Measurements from ENCODE around the gene CELF1.

Gene CELF1

GRCh38 chr11:47552566-47553405 is at the start of gene CELF1:
CELF1 (minus strand) TSS chr11:47553132; CDS start chr11:47499523, 53,609 bp downstream.
- Histone ChIP-seq H3K4me1 (ENCODE audit: control insufficient read depth in 1 of 2, insufficient read depth in 2 of 2, low read length in 2 of 2) (peaks cover 10 to 18% of the 10 kb centered on the region in 2 donors), H3K4me3 (ENCODE audit: low read depth in 1 of 2, low read length in 2 of 2) (peak within 1 kb of the TSS; percentile 77 to 99), H3K9ac (ENCODE audit: low read depth in 1 of 2, low read length in 2 of 2) (peak within 1 kb of the TSS; percentile 76 to 96), H3K36me3 (ENCODE audit: control insufficient read depth in 1 of 2, insufficient read depth in 2 of 2, low read length in 2 of 2) (no peaks in the 10 kb centered on the region), H3K27me3 (ENCODE audit: control insufficient read depth in 1 of 2, insufficient read depth in 2 of 2, low read length in 2 of 2) (no peaks in the 10 kb centered on the region), H3K9me3 (ENCODE audit: control insufficient read depth in 1 of 2, low read length in 2 of 2) (no peaks in the 10 kb centered on the region), H3K27ac (ENCODE audit: low read depth, low read length) (peak within 1 kb of the TSS; percentile 80)

- Histone ChIP-seq H3K36me3 (ENCODE audit: control insufficient read depth in 1 of 2, insufficient read depth in 2 of 2, low read length in 2 of 2) (no peaks in the 10 kb centered on the region), H3K4me1 (ENCODE audit: control insufficient read depth in 1 of 2, insufficient read depth in 2 of 2, low read length in 2 of 2) (no peaks in the 10 kb centered on the region), H3K27me3 (ENCODE audit: control insufficient read depth in 1 of 2, insufficient read depth in 2 of 2, low read length in 2 of 2) (peaks cover 4 to 11% of the 10 kb centered on the region in 2 donors), H3K27ac (ENCODE audit: low read depth, low read length) (no peak overlapping the region), H3K9me3 (ENCODE audit: control insufficient read depth in 1 of 2, low read length in 2 of 2) (no peaks in the 10 kb centered on the region), H3K4me3 (ENCODE audit: low read depth in 1 of 2, low read length in 2 of 2) (no peak overlapping the region), H3K9ac (ENCODE audit: low read depth in 1 of 2, low read length in 2 of 2) (no peak overlapping the region)
Measured at GRCh38 chr11:47599902-47600301, 47.0 kb upstream of the CELF1 start.

- Histone ChIP-seq H3K27me3 (ENCODE audit: control insufficient read depth in 1 of 2, insufficient read depth in 2 of 2, low read length in 2 of 2) (peaks cover 29 to 42% of the 10 kb centered on the region in 2 donors), H3K27ac (ENCODE audit: low read depth, low read length) (no peak overlapping the region), H3K4me3 (ENCODE audit: low read depth in 1 of 2, low read length in 2 of 2) (no peak overlapping the region), H3K36me3 (ENCODE audit: control insufficient read depth in 1 of 2, insufficient read depth in 2 of 2, low read length in 2 of 2) (no peaks in the 10 kb centered on the region), H3K4me1 (ENCODE audit: control insufficient read depth in 1 of 2, insufficient read depth in 2 of 2, low read length in 2 of 2) (peaks cover 3 to 4% of the 10 kb centered on the region in 2 donors), H3K9ac (ENCODE audit: low read depth in 1 of 2, low read length in 2 of 2) (no peak overlapping the region), H3K9me3 (ENCODE audit: control insufficient read depth in 1 of 2, low read length in 2 of 2) (no peaks in the 10 kb centered on the region)
Measured at GRCh38 chr11:47595967-47596366, 43.0 kb upstream of the CELF1 start.

GRCh38 chr11:47595029-47595428 is 42.1 kb upstream of the CELF1 start:
- H3K9me3 ChIP-seq (ENCODE audit: control insufficient read depth in 1 of 2, low read length in 2 of 2), result no peaks in the 10 kb centered on the region
- no peak overlapping the region for H3K4me3 ChIP-seq (ENCODE audit: low read depth in 1 of 2, low read length in 2 of 2)
- H3K27ac ChIP-seq (ENCODE audit: low read depth, low read length), result no peak overlapping the region
- no peak overlapping the region for H3K9ac ChIP-seq (ENCODE audit: low read depth in 1 of 2, low read length in 2 of 2)
- H3K4me1 ChIP-seq (ENCODE audit: control insufficient read depth in 1 of 2, insufficient read depth in 2 of 2, low read length in 2 of 2), result peaks cover 3 to 4% of the 10 kb centered on the region in 2 donors
- H3K27me3 ChIP-seq (ENCODE audit: control insufficient read depth in 1 of 2, insufficient read depth in 2 of 2, low read length in 2 of 2), result peaks cover 29 to 42% of the 10 kb centered on the region in 2 donors
- H3K36me3 ChIP-seq (ENCODE audit: control insufficient read depth in 1 of 2, insufficient read depth in 2 of 2, low read length in 2 of 2), result no peaks in the 10 kb centered on the region

- H3K27me3 ChIP-seq (ENCODE audit: control insufficient read depth in 1 of 2, insufficient read depth in 2 of 2, low read length in 2 of 2), result peaks cover 29 to 42% of the 10 kb centered on the region in 2 donors
- H3K9me3 ChIP-seq (ENCODE audit: control insufficient read depth in 1 of 2, low read length in 2 of 2), result no peaks in the 10 kb centered on the region
- H3K27ac ChIP-seq (ENCODE audit: low read depth, low read length), result no peak within 1 kb of the TSS
- H3K9ac ChIP-seq (ENCODE audit: low read depth in 1 of 2, low read length in 2 of 2), result no peak within 1 kb of the TSS
- no peaks in the 10 kb centered on the region for H3K36me3 ChIP-seq (ENCODE audit: control insufficient read depth in 1 of 2, insufficient read depth in 2 of 2, low read length in 2 of 2)
- H3K4me1 ChIP-seq (ENCODE audit: control insufficient read depth in 1 of 2, insufficient read depth in 2 of 2, low read length in 2 of 2), result peaks cover 3 to 4% of the 10 kb centered on the region in 2 donors
- H3K4me3 ChIP-seq (ENCODE audit: low read depth in 1 of 2, low read length in 2 of 2), result peak within 1 kb of the TSS; percentile 8 to 40
Measured at GRCh38 chr11:47593934-47594855, 41.3 kb upstream of the CELF1 start, which contains the start of gene C1QTNF4. C1QTNF4 (minus strand) TSS chr11:47594411; CDS start chr11:47590810, 3,601 bp downstream.

GRCh38 chr11:47593492-47593933 is 40.6 kb upstream of the CELF1 start:
- no peak overlapping the region for H3K27ac ChIP-seq (ENCODE audit: low read depth, low read length)
- peaks cover 29 to 42% of the 10 kb centered on the region in 2 donors for H3K27me3 ChIP-seq (ENCODE audit: control insufficient read depth in 1 of 2, insufficient read depth in 2 of 2, low read length in 2 of 2)
- H3K9ac ChIP-seq (ENCODE audit: low read depth in 1 of 2, low read length in 2 of 2), result no peak overlapping the region
- H3K9me3 ChIP-seq (ENCODE audit: control insufficient read depth in 1 of 2, low read length in 2 of 2), result no peaks in the 10 kb centered on the region
- peaks cover 3 to 4% of the 10 kb centered on the region in 2 donors for H3K4me1 ChIP-seq (ENCODE audit: control insufficient read depth in 1 of 2, insufficient read depth in 2 of 2, low read length in 2 of 2)
- peak overlapping the region in 1 of 2 donors; percentile 40 for H3K4me3 ChIP-seq (ENCODE audit: low read depth in 1 of 2, low read length in 2 of 2)
- no peaks in the 10 kb centered on the region for H3K36me3 ChIP-seq (ENCODE audit: control insufficient read depth in 1 of 2, insufficient read depth in 2 of 2, low read length in 2 of 2)

- Histone ChIP-seq H3K9ac (ENCODE audit: low read depth in 1 of 2, low read length in 2 of 2) (no peak overlapping the region), H3K27me3 (ENCODE audit: control insufficient read depth in 1 of 2, insufficient read depth in 2 of 2, low read length in 2 of 2) (peaks cover 29 to 42% of the 10 kb centered on the region in 2 donors), H3K4me3 (ENCODE audit: low read depth in 1 of 2, low read length in 2 of 2) (no peak overlapping the region), H3K4me1 (ENCODE audit: control insufficient read depth in 1 of 2, insufficient read depth in 2 of 2, low read length in 2 of 2) (peaks cover 4 to 6% of the 10 kb centered on the region in 2 donors), H3K9me3 (ENCODE audit: control insufficient read depth in 1 of 2, low read length in 2 of 2) (no peaks in the 10 kb centered on the region), H3K36me3 (ENCODE audit: control insufficient read depth in 1 of 2, insufficient read depth in 2 of 2, low read length in 2 of 2) (no peaks in the 10 kb centered on the region), H3K27ac (ENCODE audit: low read depth, low read length) (no peak overlapping the region)
Measured at GRCh38 chr11:47592970-47593369, 40.0 kb upstream of the CELF1 start.

GRCh38 chr11:47592251-47592650 is 39.3 kb upstream of the CELF1 start:
- Histone ChIP-seq H3K27me3 (ENCODE audit: control insufficient read depth in 1 of 2, insufficient read depth in 2 of 2, low read length in 2 of 2) (peaks cover 29 to 42% of the 10 kb centered on the region in 2 donors), H3K9me3 (ENCODE audit: control insufficient read depth in 1 of 2, low read length in 2 of 2) (no peaks in the 10 kb centered on the region), H3K27ac (ENCODE audit: low read depth, low read length) (no peak overlapping the region), H3K4me1 (ENCODE audit: control insufficient read depth in 1 of 2, insufficient read depth in 2 of 2, low read length in 2 of 2) (peaks cover 4 to 6% of the 10 kb centered on the region in 2 donors), H3K4me3 (ENCODE audit: low read depth in 1 of 2, low read length in 2 of 2) (no peak overlapping the region), H3K36me3 (ENCODE audit: control insufficient read depth in 1 of 2, insufficient read depth in 2 of 2, low read length in 2 of 2) (no peaks in the 10 kb centered on the region), H3K9ac (ENCODE audit: low read depth in 1 of 2, low read length in 2 of 2) (no peak overlapping the region)

GRCh38 chr11:47591764-47592163 is 38.8 kb upstream of the CELF1 start:
- no peak overlapping the region for H3K9ac ChIP-seq (ENCODE audit: low read depth in 1 of 2, low read length in 2 of 2)
- H3K36me3 ChIP-seq (ENCODE audit: control insufficient read depth in 1 of 2, insufficient read depth in 2 of 2, low read length in 2 of 2), result no peaks in the 10 kb centered on the region

More at GRCh38 chr11:47591764-47592163, 38.8 kb upstream of the CELF1 start:
- Histone ChIP-seq H3K9me3 (ENCODE audit: control insufficient read depth in 1 of 2, low read length in 2 of 2) (no peaks in the 10 kb centered on the region), H3K4me3 (ENCODE audit: low read depth in 1 of 2, low read length in 2 of 2) (no peak overlapping the region), H3K27me3 (ENCODE audit: control insufficient read depth in 1 of 2, insufficient read depth in 2 of 2, low read length in 2 of 2) (peaks cover 29 to 42% of the 10 kb centered on the region in 2 donors), H3K4me1 (ENCODE audit: control insufficient read depth in 1 of 2, insufficient read depth in 2 of 2, low read length in 2 of 2) (peaks cover 4 to 6% of the 10 kb centered on the region in 2 donors), H3K27ac (ENCODE audit: low read depth, low read length) (no peak overlapping the region)
